ENCODE data around the gene NT5DC3. TPM values are rescaled to one million over a fixed set of nuclear protein-coding genes. Genes with fewer than 3 reads are reported as not detected.

NT5DC3 gene
- total and polyA plus RNA-seq, 2 of the 13 experiments (the other 11 are each of a cell fraction or from before 2014, with no cell fraction given): 3.2 to 6.6 TPM

- no peak for FAIRE-seq
- Histone ChIP-seq H3K4me2 (ENCODE audit: low read depth, low read length) (no peak overlapping the region), H3K27ac (ENCODE audit: extremely low read length, insufficient read depth, low read length) (no peak overlapping the region), H3K9me3 (ENCODE audit: low read length) (no peaks in the 10 kb centered on the region), H2AFZ (ENCODE audit: low read length) (no peak overlapping the region), H3K9ac (ENCODE audit: insufficient read depth, low read depth, low read length) (no peak overlapping the region), H3K79me2 (ENCODE audit: insufficient read depth, low read length) (no peaks in the 10 kb centered on the region), H3K27me3 (ENCODE audit: control insufficient read depth in 1 of 2, insufficient read depth in 2 of 2, low read length in 2 of 2) (no peaks in the 10 kb centered on the region), H4K20me1 (ENCODE audit: insufficient read depth, low read length) (no peaks in the 10 kb centered on the region; the same call in 1 of the 2 replicates), H3K4me3 (replicated peaks in 1 of 3; ENCODE audit: insufficient read depth in 1 of 3, low read depth in 2 of 3, low read length in 3 of 3) (no peak overlapping the region), H3K36me3 (replicated peaks in 1 of 2; ENCODE audit: control insufficient read depth in 1 of 2, insufficient read depth in 2 of 2, low read length in 2 of 2) (peaks cover 19 to 30% of the 10 kb centered on the region in 2 experiments), H3K4me1 (ENCODE audit: insufficient read depth, low read length) (peaks cover 27% of the 10 kb centered on the region)
- in situ Hi-C loops (cut with HindIII; ENCODE audit: extremely low pct_ligation_motif_present, low pct_unique_long_range_greater_than_20kb) (no loop called here), intact Hi-C loops (cut with micrococcal nuclease; ENCODE audit: unreplicated experiment) (no loop called here)
- 87% methylated on average over 4 of the region's 4 CpGs for WGBS (ENCODE audit: low lambda C conversion rate)
- BruUV-seq (replicated peaks): no TSS peak
- ChIA-PET CTCF (ENCODE audit: low intra/inter-chr PET ratio, low total read pairs) (no interaction called here), POLR2A (no interaction called here)
- TF ChIP-seq STAT6 (CRISPR knock-in tag; IDR thresholded peaks at IDR 0.05; ENCODE audit: borderline replicate concordance) (no peak), ZNF552 (CRISPR knock-in tag; IDR thresholded peaks at IDR 0.05; ENCODE audit: borderline replicate concordance) (no peak), KMT2A (CRISPR knock-in tag; IDR thresholded peaks at IDR 0.05) (no peak)
- DNase-seq (ENCODE audit: low spot score): no peak
- no peak for ATAC-seq
Measured at GRCh38 chr12:103809154-103809553, 31.9 kb downstream of the NT5DC3 start.

GRCh38 chr12:103808239-103808880, 32.7 kb downstream of the NT5DC3 start:
- no peak overlapping the region for H3K27ac ChIP-seq (ENCODE audit: extremely low read length, insufficient read depth, low read length)
- no peak for ATAC-seq
- DNase-seq (ENCODE audit: low spot score): no peak
- BruUV-seq (replicated peaks): no TSS peak
- no peak overlapping the region for H3K4me3 ChIP-seq (replicated peaks in 1 of 3; ENCODE audit: insufficient read depth in 1 of 3, low read depth in 2 of 3, low read length in 3 of 3)
- H2AFZ ChIP-seq (ENCODE audit: low read length): no peak overlapping the region
- WGBS (ENCODE audit: low lambda C conversion rate): 93% methylated on average over 5 of the region's 6 CpGs
- intact Hi-C loops (cut with micrococcal nuclease; ENCODE audit: unreplicated experiment) (no loop called here), in situ Hi-C loops (cut with HindIII; ENCODE audit: extremely low pct_ligation_motif_present, low pct_unique_long_range_greater_than_20kb) (no loop called here)
- H3K9me3 ChIP-seq (ENCODE audit: low read length): no peaks in the 10 kb centered on the region
- FAIRE-seq: no peak
- no peaks in the 10 kb centered on the region for H3K79me2 ChIP-seq (ENCODE audit: insufficient read depth, low read length)
- no peak overlapping the region for H3K4me2 ChIP-seq (ENCODE audit: low read depth, low read length)
- CTCF ChIA-PET (ENCODE audit: low intra/inter-chr PET ratio, low total read pairs): no interaction called here
- POLR2A ChIA-PET: no interaction called here
- H3K27me3 ChIP-seq (ENCODE audit: control insufficient read depth in 1 of 2, insufficient read depth in 2 of 2, low read length in 2 of 2): no peaks in the 10 kb centered on the region
- peaks cover 27% of the 10 kb centered on the region for H3K4me1 ChIP-seq (ENCODE audit: insufficient read depth, low read length)
- H3K9ac ChIP-seq (ENCODE audit: insufficient read depth, low read depth, low read length): no peak overlapping the region
- no peaks in the 10 kb centered on the region; the same call in 1 of the 2 replicates for H4K20me1 ChIP-seq (ENCODE audit: insufficient read depth, low read length)
- peaks cover 15 to 22% of the 10 kb centered on the region in 2 experiments for H3K36me3 ChIP-seq (replicated peaks in 1 of 2; ENCODE audit: control insufficient read depth in 1 of 2, insufficient read depth in 2 of 2, low read length in 2 of 2)
- TF ChIP-seq RERE (CRISPR knock-in tag; IDR thresholded peaks at IDR 0.05; ENCODE audit: low read depth): no peak
- TF ChIP-seq ZNF713 (CRISPR knock-in tag; IDR thresholded peaks at IDR 0.05): no peak
- TF ChIP-seq ZNF282 (IDR thresholded peaks at IDR 0.05; ENCODE audit: partially characterized antibody): no peak

Measured in HepG2 (cell line).